HG03159 (cell line): Measurements from ENCODE around the gene PPP1R2B.

Experiments
- ATAC-seq: cut with Tn5 transposase; IDR thresholded peaks from one replicate; pipeline ENCODE4 v1.9.1; 2021; ENCODE audit warnings: mild to moderate bottlenecking, moderate library complexity; ENCODE audit not compliant: unreplicated experiment

Gene PPP1R2B

DNA sequence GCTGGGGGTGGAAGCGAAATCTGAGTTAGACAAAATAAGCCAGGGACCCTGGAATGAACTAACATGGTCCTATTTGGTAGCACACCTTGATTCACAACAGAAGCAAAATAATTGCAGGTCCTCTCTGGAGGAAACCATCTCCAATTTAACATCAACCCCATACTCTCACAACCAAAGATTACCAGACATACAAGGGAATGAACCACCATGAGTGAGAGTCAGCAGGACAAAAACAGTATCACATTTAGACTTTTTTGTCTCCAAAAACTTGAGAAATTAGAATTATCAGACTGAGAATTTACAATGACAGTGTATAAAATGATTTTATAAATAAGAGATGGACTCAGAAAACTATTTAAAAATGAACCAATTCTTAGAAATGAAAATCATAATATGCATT, 21.1 kb downstream of the PPP1R2B start:
- ATAC-seq, result no peak

DNA sequence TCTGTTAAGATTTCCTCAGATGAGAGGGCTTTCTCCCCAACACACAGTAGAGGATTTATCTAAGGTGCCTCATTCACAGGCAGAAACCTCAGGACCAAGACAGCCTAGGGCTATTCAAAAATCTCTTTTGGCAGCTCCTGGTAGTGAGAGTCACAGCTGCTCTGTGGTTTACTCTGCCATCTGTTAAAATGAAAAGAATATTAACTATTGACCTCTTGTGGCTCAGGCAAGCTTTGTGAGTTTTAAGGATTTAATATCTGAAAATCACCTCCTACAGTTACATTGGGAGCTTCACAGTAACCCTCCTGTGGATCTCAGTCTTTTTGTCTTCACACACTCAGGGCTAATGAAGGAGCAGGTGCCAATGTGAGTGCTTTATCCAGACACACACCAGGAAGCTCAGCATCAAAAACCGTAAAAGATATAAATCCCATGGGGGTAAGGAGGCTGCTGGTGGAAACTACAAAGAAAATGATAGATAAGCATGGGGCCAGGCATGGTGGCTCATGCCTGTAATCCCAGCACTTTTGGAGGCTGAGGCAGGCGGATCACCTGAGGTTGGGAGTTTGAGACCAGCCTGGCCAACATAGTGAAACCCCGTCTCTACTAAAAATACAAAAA, 29.7 kb downstream of the PPP1R2B start:
- ATAC-seq, result peak; percentile 96

DNA sequence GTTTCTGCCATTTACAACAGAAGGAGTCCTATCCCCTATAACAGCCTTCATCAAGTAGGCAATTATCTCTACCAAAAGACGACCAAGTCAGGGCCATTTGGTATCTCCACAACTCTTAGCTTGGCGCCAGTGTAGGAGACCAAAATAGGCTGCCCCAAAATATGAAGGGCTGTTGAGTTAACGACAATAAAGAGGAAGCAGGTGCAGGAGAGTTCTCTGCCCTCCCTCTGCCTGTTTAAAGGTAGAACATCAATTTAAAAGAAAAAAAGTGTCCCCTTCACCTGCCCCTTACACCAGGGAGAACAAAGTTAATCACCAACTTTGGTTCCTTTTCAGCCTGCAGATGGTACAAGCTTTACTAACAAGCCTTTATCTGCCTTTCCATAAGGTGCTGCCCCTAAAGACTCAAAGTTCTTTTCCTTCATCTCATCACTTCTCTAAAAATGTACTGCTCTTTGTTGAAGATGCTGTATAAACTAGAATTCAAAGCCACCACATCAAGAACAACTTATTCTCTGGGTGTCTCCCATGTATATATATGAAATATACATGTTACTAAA, 33.3 kb downstream of the PPP1R2B start:
- ATAC-seq, result no peak

DNA sequence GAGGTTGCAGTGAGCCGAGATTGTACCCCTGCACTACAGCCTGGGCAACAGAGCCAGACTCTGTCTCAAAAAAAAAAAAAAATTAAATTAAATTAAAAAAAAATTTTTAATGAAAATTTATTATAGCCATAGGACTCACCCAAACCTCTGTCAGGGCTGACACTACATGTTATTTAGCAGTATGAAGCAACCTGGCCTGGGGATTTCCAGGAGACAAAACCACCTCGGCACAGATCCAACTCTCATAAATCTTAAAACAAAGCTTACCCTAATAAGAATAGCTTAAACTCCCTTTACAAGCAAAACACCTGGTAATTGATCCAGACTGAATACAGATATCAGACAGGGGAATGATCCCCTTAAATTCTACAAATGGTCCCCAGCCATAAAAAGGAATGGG, 38.4 kb downstream of the PPP1R2B start:
- no peak for ATAC-seq

DNA sequence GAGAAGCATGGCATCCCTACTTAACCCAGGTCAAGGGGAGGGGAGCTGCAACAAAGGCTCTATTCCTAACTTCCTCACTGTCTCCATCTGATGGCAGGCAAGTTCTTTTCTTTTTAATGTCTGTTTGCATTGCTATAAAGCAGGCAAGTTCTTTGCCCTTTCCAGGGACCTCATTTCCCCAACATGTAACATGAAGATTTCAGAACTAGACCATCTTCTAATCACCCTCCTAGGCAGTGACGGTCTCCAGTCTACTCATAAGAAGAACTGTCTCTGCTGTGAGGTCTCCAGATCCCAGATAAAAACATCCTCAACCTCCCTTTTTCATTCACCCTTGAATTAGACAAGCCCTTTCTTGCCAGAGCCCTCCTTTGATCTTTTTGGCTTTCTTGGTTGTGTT, 42.1 kb downstream of the PPP1R2B start:
- no peak for ATAC-seq

DNA sequence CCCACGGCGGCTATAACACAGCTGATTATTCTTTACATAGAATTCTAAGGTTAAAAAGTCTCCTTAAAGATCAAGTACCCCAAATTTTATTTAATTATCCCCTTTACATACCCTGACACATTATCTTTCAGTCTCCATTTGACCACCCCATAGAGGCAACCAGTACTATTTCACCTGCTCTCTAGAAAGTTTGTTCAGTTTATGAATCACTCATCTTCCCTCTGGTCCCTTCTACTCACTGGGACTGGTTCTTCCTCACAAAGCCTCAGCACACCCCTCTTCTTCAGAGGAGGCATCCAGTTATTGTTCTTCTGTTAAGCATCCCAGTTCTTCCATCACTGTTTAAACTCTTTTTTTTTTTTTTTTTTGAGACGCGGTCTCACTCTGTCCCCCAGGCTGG, 42.8 kb downstream of the PPP1R2B start:
- no peak for ATAC-seq

DNA sequence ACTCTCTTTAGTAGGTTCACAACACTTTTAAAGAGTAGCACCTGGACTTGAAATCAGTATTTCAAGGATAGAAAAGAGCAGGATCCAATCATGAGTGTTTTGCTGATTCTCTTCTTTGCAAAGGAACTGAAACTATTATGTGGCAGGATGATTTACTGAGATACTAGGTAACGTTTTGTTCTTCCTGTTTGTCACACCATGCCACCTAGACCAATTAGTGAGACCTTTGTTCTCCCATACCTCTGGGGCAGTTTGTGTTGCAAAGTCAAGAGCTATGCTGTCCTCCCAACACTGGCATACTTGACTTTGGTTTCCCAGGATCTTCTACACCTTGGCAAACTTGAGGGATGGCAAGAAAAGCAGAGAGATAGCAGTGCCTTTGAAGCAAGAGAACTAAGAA, 43.4 kb downstream of the PPP1R2B start:
- peak; percentile 66 for ATAC-seq

DNA sequence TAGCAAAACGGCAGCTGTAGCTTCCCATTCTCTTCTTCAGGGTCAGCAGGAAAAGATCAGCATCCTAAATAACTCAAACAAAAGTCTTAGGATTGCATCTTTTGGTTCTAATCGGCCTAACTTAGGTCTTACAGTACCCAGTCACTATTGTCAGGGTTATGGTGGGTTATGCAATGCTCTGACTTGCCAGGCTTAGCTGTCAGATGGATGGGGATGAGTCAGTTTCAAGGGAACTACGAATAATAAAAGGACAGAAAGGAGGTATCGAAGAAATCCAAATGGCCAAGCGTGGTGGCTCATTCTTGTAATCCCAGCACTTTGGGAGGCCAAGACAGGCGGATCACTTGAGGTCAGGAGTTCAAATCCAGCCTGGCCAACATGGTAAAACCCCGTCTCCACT, 46.5 kb downstream of the PPP1R2B start:
- no peak for ATAC-seq
